Measurements from ENCODE around the gene ANKRD13A.
A peak's percentile ranks its signal among the peaks of the same experiment; 100 is the strongest.
"Not testable (repeated sequence)": the region's sequence is repeated elsewhere in the genome, so short reads cannot be mapped to it uniquely, and the experiment has no call there.

Gene ANKRD13A

DNA sequence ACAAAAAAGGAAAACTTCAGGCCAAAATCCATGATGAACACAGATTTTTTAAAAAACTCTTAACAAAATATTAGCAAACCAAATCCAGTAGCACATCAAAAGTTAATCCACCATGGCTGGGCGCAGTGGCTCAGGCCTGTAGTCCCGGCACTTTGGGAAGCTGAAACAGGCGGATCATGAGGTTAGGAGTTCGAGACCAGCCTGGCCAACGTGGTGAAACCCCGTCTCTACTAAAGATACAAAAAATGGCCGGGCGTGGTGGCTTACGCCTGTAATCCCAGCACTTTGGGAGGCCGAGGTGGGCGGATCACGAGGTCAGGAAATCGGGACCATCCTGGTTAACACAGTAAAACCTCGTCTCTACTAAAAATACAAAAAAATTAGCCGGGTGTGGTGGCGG lies 13.0 kb upstream of the ANKRD13A start:
- DNase-seq: not testable (repeated sequence)

- no peak for DNase-seq
Measured at GRCh38 chr12:109987615-109988014, 11.6 kb upstream of the ANKRD13A start.

GRCh38 chr12:109988274-109988673 lies 11.0 kb upstream of the ANKRD13A start:
- no peak for DNase-seq

- DNase-seq: no peak
Measured at GRCh38 chr12:109988903-109989302, 10.3 kb upstream of the ANKRD13A start.

DNA sequence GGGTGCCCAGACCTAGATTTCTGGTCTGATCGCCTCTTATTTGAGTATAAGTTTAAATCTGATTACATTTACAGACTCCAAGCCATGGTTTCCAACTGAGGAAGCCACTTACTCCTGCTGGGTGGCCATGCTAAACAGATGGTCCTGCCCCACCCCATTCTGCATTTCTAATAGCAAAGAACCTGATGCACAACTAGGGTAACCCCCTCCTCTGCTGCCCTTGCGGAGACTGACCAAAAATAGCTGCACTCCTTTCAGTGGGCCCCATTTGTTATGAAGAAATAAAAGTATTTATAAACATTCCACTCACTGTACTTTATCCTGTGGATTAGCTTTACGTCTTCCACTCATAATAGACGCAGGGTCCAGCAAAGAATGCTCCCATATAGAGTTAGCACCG lies 9.8 kb upstream of the ANKRD13A start:
- DNase-seq: no peak

DNA sequence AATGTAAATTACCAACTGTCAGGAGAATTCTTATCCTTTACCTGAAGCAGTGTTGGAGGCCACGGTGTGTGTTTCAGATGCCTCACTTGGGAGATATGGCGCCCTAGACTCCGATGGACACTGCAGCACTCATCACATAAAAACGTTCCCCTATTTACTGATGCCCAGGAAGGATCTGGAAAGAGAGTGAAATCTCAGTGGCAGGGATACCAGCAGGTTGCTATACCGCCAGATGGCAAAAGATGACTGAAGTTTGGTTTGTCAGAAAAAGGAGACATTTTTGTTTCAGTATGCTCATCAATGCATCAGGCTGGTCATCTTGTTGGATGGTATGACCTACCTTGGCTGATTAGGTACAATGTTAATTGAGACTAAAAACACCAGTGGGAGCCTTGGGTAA lies 7.6 kb upstream of the ANKRD13A start:
- DNase-seq: no peak

DNA sequence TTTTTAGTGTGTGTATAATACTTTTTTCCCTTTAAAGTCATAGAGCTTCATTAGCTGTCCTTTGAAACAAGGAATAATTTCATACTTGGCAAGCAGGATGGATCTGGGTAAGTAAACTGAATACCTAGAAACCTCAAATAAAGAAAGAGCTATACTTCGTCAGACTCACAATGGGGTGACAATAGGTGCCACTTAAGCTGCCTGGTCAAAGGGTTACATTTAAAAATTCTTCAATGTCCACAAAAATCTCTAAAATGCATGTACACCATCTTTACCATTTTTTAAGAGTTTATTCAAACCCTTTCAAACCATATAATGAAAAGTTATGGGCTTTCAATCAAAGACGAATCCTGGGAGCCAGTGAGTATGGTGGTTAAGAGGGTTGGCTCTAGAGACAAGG lies 6.1 kb upstream of the ANKRD13A start:
- no peak for DNase-seq

DNA sequence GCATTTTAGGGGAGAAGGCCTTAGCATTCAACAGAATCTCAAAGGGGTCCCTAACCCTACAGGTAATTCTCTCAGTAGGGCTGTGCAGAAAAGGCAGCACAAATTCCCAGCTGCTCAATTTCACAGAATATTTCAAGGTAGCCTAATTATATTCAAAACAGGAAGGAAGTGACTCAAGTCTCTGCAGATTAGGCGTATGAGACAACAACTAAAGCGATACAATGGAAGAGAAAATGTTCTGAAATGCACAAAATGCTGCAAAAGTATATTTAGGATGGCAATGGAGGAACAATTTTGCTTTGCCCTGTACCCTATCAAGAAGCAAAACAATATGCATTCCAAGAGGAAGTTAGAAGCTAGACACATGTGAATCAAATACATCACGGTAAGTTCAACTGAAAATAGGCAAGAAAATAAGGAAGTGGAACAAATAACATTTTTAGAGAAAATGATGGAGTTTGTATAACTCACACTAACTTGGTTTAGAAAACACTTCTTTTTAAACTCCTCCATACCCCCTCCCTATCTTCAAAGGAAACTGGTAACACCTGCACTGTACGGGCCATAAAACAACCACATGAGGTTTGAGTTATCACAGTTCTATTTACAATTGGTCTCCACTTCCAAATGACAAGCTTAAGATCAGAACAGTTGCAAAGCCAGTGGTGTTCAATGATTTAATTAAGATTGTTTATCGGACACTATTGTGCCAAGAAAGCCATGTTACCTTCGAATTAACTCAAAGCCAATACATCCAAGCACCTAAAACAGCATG lies 4.6 kb upstream of the ANKRD13A start:
- peak; percentile 27 to 38 for DNase-seq

- DNase-seq: peak; percentile 48 to 54
Measured at GRCh38 chr12:109995361-109995685, 3.9 kb upstream of the ANKRD13A start.

DNA sequence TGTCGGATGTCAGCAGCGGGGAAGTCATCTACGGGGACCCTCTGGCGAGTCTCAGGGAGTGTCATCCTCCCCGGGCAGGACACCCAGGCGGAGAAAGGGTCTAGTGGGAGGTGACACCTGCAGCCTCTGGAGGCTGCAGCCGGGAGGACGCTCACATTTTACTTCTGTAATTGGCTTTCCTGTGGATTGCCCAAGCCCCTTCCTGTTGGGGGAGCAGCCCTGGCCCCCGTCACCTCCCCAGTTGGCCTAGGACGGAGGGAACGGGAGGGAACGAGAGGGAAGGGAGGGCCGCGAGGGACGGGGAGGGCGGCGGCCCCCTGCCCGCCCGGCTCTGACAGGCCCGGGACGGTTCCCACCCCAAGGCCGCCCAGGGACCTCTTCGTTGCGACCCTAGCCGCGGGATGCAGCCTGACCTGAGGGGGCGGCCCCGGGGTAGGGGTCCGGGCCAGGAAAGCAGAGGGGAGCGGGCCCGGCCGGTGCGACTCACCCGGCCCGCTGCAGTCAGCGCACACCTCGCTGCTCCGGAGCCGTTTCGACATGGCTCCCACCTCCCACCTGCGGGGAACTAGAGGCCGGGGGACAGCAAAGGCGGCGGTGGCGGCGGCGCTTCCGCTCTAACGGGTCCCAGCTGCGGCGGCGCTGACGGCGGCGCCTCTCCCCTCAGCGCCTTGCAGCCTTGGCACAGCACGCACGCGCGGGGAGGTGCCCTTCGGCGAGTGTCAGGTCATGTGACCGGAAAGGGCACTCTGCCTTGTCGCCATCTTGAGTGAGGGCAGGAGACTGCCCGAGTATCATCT lies 3.3 kb upstream of the ANKRD13A start, which contains the start of gene GIT2:
TSS of gene GIT2 (minus strand) at position 683 of the 797 bp plus-strand sequence. CDS start at position 539, 144 bp downstream.
- DNase-seq: peak; percentile 92 to 93

GRCh38 chr12:109996483-109996853 lies 2.8 kb upstream of the ANKRD13A start:
- no peak for DNase-seq

DNA sequence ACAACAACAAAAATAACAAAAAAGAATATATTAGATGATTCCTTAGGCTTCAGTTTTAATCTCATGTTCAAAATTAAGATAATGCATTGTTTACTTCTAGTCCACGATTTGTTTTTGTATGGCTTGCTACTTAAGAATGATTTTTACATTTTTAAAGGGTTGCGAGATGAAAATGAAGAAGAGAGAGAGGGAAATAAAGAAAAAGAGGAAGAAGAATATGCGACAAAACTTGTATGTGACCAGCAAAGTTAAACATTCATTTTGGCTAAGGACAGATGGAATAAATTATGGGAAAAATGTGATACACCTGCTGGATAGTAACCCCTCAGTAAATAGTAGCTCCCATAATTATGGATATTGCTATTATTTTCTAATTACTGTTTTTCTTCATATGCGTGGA lies 1.8 kb upstream of the ANKRD13A start:
- no peak for DNase-seq

DNA sequence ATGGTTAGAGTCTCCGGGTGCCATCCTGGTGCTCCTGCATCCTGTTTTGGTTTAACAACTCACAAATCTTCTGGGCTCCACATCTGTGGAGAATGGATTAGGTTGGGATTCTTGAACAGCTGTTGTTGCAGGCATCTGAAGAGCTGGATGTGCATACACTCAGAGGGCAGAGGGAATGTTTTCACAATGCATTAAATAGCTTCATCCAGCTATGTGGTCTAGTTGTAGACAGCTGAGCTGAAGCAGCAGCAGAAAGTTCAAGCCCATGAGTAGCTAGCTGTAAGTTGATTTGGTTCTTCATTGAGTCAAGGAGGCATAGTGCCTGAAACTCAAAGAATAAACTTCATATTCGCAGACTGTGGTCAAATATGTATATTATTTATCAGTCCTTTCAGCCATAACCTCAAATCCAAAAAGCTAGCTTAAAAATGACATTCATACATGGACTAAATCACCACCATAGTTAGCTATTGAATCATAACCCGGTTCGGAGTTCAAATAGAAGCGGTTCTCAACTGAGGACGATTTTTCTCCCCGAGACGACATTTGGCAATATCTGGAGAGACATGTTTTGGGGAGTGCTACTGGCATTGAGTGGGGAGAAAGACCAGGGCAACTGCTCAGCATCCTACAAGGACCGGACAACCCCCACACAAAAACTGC lies 858 bp upstream of the ANKRD13A start:
- DNase-seq: no peak

- DNase-seq: no peak
Measured at GRCh38 chr12:109999649-109999971, 380 bp downstream of the ANKRD13A start.

GRCh38 chr12:109999983-110000505 lies 814 bp downstream of the ANKRD13A start:
- peak in 1 of 2 donors; percentile 26 for DNase-seq

- DNase-seq: no peak
Measured at GRCh38 chr12:110001596-110001995, 2.4 kb downstream of the ANKRD13A start.

DNA sequence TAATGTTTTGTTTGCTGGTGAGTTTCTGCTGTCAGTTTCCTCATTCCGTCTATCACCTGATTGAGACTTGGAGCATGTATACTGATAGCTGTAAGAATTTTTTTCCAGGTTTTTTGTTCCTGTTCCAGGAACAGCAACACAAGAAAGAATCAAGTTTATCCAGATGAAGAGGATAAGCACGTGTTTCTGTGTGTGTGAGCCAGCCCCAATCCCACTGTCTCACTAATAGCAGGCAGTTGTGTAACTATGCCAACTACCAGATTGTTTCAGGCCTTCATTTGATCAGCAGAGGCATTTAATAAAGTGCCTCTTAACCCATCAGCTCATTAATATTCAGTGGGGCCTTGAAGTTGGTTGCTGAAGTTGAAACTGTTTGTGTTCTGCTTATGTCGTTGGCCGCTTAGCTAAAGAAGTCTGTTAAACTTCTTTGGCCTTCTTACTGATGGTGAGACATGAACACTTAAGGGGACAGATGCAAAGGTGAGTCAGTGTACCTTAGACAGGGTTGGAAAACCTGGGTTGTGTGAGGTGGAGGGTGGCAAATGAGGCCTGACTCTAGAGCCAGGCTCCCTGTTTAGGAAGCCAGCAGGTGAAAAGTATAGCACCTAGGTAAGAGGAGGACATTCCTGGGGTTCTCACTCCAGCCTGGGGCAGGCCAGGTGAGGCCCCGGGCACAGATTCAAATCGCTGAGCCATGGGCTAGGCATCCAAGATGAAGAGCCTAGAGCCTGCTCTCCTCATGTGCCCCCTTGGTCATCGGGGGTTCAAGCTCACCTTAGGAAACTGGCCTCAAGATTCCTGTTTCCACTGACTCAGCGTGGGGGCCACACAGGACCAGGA lies 3.7 kb downstream of the ANKRD13A start:
- no peak for DNase-seq

DNA sequence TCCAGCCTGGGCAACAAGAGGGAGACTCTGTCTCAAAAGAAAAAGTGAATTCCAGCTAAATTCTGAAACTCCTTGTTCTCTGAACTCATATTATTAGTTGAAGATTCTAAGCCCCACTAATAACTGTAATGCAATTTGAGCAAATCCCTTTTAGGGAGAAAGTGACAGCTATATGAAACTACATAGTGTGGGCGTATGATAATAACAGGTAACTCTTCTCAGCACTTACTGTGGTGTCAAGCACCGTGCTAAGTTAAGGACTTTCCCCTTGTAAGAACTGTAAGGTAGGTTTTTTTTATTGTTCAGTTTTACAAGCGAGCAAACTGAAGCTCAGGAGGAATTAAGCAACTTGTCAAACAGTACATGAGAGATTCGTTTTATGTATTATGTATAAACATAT lies 5.4 kb downstream of the ANKRD13A start:
- DNase-seq: no peak

GRCh38 chr12:110005319-110005973 lies 6.2 kb downstream of the ANKRD13A start:
- DNase-seq: no peak

DNA sequence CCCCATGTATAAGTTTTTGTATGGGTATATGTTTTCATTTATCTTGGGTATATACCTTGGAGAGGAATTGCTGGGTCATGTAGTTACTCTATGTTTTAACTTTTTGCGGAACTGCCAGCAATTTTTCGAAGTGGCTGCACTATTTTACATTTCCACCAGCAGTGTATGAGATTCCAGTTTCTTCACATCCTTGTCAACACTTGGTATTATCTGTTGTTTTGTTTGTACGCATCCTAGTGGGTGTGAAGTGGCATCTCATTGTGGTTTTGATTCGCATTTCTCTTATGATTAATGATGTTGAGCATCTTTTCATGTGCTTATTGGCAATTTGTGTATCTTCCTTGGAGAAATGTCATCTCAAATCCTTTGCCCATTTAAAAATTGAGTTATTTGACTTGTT lies 6.9 kb downstream of the ANKRD13A start:
- DNase-seq: no peak

DNA sequence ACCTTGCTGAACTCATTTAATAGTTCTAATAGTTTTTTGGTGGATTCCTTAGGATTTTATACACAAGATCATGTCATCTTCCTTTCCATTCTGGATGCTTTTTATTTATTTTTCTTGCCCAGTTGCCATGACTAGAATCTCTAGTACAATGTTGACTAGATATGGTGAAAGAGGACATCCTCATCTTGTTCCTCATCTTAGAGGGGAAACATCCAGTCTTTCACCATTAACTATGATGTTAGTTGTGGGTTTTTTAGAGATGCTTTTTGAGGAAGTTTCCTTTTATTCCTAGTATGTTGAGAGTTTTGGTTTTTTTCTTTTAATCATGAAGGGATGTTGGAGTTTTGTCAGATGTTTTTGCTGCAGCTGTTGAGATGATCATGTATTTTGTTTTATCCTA lies 8.7 kb downstream of the ANKRD13A start:
- peak; percentile 88 to 97 for DNase-seq
